Measurements from ENCODE around the gene PIAS2.

The PIAS2 gene

DNA sequence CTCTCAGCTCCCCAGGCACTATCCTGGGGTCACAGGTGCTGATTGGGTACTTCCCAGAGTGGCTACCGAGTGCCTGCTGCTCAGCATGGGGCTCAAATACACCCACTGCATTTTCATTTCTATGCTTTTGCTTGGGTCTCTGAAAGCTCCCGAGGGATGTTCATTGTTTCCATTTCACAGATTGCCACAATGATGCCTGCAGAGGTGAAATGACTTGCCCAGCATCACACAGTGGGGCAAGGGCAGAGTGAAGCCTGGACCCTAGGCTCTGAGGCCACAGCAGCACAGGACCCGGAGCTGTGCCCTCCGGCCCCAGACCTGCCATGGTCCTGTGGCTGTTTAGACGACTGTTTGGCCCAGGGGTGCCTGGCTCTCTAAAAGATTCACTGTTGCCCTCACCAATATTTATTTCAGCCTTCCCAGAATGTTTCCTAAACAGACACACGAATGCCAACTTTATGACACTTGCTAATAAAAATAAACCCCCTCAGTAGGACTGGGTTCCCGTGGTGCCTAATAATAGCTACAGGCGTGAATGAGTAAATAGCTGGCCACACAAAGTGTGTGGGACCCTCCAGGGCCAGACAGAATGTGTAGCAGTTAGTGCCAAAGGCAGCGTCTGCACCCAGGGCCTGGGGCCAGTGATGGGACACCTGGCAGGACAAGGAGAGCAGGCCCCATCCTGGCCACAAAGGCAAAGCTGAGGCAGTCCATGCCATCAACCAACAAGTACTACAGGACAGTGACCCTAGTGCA, 149.0 kb downstream of the PIAS2 start:
- no peak for DNase-seq (ENCODE audit: low read depth in 4 of 4, low spot score in 1 of 4)

- no peak for DNase-seq (ENCODE audit: low read depth in 4 of 4, low spot score in 1 of 4)
Measured at GRCh38 chr18:46767217-46767616, 150.1 kb downstream of the PIAS2 start.

- DNase-seq (ENCODE audit: low read depth in 4 of 4, low spot score in 1 of 4) = no peak
Measured at GRCh38 chr18:46764586-46764985, 152.7 kb downstream of the PIAS2 start.

- no peak for DNase-seq (ENCODE audit: low read depth in 4 of 4, low spot score in 1 of 4)
Measured at GRCh38 chr18:46761059-46761769, 156.1 kb downstream of the PIAS2 start.

DNA sequence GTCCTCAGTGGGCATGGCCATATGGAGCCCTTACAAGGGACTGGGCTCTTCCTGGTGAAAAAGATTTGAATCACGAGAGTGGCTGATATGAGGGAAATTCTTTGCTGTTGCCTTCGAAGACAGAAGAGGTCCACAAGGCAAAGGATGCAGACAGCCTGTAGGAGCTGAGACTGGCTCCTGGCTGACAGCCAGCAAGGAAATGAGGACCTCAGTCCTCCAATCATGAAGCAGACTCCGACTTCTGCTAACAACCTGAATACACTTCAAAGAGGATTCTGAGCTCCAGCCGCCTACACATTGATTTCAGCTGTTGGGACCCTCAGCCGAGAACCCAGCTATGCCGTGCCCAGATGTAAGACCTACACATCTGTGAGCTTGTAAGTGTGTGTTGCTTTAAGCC, 157.4 kb downstream of the PIAS2 start:
- no peak for DNase-seq (ENCODE audit: low read depth in 4 of 4, low spot score in 1 of 4)

- no peak for DNase-seq (ENCODE audit: low read depth in 4 of 4, low spot score in 1 of 4)
Measured at GRCh38 chr18:46756559-46757201, 160.6 kb downstream of the PIAS2 start, which contains the start of gene ST8SIA5. Gene ST8SIA5 (minus strand): TSS chr18:46757053. CDS start chr18:46756508, 545 bp downstream.

GRCh38 chr18:46756025-46756558, 161.2 kb downstream of the PIAS2 start:
- DNase-seq (ENCODE audit: low read depth in 4 of 4, low spot score in 1 of 4) = no peak

GRCh38 chr18:46755315-46756024, 161.8 kb downstream of the PIAS2 start:
- DNase-seq (ENCODE audit: low read depth in 4 of 4, low spot score in 1 of 4) = no peak

- DNase-seq (ENCODE audit: low read depth in 4 of 4, low spot score in 1 of 4) = no peak
Measured at GRCh38 chr18:46754661-46755292, 162.5 kb downstream of the PIAS2 start.

DNA sequence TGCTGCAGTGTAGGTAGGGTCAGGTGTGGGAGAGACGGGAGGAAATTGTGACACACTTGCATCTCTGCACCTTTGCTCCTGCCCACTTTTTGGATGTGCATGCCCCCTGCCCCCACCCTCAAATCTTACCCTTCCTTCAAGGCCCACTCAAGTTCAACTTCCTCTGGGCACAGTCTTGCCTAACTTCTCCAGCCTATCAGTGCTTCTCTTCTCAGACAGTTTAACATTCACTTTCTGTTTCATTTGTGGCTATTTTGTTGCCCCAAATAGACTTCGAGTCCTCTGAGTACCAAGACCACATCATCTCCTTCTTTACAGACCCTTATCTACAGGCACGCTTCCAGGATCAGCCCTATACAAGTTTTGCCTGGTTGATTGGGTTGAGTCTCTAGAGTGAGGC, 163.1 kb downstream of the PIAS2 start:
- DNase-seq (ENCODE audit: low read depth in 4 of 4, low spot score in 1 of 4) = no peak

All from stimulated activated CD4-positive, alpha-beta T cell treated with anti-CD3 and anti-CD28 coated beads, Interleukin-1b, Interleukin-23, amount 100 ng/mL, for 24 hours (primary cell).